NCI-H1694 (cell line): Measurements from ENCODE around the gene MYBPC3.

Experiments used
- DNase-seq: peaks from one replicate; lab custom pipeline; 2025; lab: John Stamatoyannopoulos, UW

Gene MYBPC3

DNA sequence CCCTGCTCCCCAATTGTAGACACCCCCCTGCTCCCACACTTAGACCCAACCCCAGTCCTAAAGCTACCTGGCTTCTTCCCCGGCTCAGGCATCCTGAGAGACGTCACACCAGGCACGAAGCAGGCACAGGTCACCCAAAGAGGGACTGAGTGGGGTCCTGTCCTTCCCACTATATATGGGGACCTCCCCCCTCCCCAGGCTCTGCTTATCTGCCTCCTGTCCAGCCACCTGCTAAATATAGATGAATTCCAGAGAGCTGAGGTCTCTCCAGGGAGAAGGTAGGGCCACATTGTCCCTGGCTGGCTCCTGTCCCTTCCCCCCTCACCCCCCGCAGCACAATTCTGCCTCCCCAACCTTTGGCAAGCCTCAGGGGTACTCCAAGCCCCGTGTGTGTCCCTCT, at the start of gene MYBPC3:
MYBPC3 (minus strand) TSS at position 147 of the 400 bp plus-strand sequence; CDS start at position 92, 55 bp downstream.
- DNase-seq: no peak

DNA sequence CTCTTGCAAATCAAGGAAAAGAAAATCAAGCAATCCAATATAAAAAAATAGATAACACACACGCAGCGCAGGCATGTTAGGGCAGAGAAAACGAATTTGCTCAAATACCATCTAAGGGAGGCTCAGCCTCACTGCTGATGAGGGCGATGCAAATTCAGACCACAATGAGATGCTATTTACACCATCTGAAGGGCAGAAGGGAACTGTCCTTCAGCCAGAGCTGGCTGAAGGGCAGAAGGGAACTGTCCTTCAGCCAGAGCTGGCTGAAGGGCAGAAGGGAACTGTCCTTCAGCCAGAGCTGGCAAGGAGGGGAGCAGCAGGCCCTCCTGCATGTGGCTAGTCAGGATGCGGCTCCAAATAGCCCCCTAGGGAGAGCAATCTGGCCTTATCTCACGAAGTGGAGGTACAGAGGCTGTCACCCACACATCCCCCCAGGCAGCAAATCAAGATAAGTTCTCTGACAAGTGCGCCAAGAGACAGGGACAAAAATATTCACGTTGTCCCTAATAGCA, 48.3 kb upstream of the MYBPC3 start:
- DNase-seq: no peak

- no peak for DNase-seq
These were observed 47.6 kb upstream of the MYBPC3 start for GRCh38 chr11:47399860-47400767.

DNA sequence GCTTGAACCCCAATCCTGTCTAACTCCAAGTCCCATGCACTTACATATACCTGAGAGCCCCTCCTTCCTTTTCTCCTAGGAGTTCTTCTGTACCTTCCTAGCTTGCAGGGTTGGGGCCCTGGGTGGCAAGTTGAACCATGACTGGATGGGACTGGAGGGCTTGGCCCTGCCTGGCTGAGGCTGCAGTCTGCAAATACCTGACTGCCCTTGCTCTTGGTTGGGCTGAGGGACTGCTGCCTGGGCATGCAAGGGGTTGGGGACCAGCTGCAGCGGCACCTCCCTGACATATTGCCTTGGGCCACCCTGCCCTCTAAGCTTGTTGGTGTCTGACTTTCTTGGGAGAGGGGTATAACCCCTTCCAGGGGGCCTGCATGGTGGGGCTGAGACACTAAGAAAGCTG, 46.0 kb upstream of the MYBPC3 start:
- DNase-seq: no peak

DNA sequence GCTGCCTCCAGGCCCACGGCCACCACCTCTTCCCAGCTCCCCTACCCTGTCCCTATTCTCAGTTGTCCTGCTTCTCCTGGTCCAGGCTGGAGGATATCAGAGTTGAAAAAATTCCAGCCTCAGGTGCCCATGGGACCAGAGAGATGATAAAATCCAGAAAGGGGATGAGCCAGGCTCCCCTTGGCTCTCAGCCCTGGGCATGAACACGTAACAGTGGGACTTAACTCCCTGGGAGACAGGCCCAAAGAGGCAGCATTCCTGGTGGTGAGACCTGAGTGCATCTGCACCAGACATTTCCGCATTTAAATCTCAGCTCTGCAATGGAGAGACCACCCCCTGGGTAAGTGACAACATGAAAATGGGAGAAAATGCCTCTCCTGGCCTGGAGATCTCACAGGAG, 45.5 kb upstream of the MYBPC3 start:
- no peak for DNase-seq

- no peak for DNase-seq
These were observed 43.5 kb upstream of the MYBPC3 start for GRCh38 chr11:47396049-47396320.

- no peak for DNase-seq
These were observed 42.9 kb upstream of the MYBPC3 start for GRCh38 chr11:47395223-47396048.

GRCh38 chr11:47394322-47395222, 42.1 kb upstream of the MYBPC3 start:
- no peak for DNase-seq

GRCh38 chr11:47394050-47394321, 41.5 kb upstream of the MYBPC3 start:
- DNase-seq: no peak

DNA sequence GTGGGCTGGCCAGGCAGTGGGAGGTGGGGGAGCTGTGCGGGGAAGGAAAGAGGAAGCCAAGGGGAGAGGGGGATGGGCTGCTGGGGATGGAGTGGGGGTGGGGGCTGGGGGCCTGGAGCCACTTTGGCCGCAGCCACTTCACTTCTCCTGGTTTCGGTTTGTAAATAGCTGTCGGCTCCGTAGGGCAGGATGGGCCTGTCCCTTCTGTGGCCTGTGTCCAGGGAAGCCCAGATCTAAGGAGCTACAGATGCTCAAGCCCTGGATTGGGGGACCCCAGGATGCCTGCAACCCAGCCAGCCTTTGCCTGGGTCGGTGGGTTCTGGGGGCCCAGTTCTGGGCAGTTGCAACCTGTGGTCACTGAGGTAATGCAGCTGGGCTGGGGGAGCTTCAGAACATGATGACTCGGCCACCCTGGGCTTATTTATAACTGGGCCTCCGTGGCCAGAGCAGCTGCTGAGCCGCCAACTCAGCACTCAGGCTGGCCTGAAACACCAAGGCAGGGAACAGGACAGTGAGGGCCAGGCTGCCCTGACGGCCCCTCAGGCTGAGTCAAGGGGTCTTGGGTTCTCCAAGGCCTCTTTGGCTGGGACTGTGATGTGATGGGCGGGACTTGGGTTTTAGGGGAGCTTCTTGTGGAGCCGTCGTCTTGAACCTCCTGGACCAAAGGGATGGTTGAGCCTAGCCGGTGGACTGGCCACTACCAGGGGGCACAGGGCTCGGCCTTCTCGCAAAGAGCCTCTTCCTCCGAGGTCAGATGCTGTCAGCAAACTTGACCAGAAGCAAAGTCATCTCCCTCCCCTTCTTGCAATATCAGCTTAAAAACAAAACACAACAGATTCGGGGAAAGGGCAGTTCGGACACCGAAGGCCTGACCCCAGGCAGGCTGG, 40.9 kb upstream of the MYBPC3 start:
- DNase-seq: no peak

DNA sequence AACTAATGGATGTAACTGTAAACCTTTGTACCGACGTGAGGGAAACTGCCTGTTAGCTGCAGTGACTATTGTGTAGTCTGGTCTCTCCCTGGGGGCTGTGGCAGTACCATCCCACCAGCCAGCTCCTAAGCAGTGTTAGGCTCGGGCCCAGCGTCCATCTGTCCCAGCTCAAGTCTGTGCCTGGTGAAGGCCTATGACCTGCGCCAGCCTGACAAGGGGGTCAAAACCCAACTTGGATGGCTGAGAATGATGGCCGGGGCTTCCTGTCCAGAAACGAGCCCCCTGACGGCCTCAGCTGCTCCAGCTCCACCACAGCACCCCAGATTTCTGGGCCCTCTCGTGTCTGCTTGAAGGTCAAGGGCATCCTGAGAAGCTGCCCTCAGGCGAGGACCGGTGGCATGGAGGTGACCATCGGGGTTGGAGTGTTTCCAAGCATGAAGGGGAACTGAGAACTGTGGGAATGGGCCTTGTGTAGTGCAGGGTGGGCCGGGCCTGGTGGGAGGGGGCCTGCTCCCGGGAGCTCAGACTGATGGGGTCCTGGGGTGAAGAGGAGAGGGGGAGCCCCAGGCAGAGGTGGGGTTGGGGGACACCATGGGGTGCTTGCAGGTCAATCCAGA, 40.2 kb upstream of the MYBPC3 start:
- DNase-seq: no peak

DNA sequence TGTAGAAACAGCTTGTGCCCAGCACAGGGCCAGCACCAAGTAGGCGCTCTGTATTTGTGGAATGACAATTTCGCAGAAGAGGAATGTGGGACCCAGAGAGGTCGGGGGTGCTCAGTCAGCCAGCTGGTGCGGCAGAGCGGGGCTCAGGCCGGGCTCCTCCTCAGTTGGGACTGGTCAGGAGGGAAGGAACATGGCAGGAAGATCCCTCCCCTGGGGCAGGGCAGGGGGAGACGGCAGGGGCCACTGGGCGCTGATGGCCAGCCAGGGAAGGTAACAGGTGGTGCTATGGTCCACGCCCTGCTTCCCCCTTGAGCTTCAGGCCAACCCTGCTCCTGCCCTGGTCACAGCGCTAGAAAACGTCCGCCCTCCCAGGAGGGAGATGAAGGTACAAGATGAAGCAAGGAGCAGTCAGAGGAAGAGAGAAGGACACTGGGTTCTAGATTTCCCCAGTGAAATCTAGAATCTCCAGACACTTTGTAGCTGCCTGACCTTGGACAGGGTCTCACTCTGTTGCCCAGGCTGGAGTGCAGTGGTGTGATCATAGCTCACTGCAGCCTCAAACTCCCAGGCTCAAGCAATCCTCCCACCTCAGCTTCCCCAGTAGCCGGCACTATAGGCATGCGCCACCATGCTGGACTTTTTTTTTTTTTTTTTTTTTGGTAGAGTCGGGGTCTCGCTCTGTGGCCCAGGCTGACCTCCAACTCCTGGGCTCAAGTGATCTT, 39.4 kb upstream of the MYBPC3 start:
- no peak for DNase-seq

DNA sequence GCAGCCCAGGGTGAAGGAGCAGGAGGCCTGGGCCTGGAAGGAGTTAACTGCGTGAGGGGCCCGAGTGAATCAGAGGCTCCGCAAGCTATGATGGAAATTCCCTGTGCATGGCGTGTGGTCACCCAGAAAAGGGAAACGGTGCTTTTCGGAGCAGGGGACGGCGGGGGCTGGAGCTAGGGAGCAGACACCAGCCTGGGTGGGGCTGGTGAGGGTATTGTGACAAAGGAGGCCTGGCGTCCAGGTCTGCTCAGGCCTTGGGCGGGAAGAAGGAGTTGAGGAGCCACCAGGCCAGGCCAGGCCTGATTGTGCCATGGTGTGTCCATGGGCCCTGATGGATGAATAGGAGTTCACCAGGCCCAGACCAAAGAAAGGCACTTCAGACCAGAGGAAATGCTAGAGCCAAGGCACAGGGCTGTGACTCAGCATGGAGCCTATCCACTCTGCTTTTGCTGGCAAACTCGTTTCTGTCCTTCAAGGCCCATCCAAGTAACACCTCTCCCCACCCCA, 38.6 kb upstream of the MYBPC3 start:
- DNase-seq: no peak

DNA sequence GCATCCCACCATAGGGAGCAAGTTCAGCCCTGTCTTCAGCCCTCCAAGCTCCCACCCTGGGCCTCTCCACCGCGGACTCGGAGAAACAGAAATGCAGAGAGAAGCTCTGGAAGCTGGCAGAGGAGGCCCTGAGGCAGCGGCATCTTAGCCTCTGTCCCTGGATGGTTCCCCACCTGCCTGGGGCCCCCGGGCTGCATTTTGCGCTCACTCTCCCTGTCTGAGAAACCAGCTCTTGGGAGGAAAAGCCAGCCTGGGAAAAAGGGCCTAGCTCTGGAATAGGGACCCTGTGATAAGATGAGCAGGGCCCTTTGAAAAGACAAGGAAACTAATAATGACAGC, 37.9 kb upstream of the MYBPC3 start:
- DNase-seq: no peak

DNA sequence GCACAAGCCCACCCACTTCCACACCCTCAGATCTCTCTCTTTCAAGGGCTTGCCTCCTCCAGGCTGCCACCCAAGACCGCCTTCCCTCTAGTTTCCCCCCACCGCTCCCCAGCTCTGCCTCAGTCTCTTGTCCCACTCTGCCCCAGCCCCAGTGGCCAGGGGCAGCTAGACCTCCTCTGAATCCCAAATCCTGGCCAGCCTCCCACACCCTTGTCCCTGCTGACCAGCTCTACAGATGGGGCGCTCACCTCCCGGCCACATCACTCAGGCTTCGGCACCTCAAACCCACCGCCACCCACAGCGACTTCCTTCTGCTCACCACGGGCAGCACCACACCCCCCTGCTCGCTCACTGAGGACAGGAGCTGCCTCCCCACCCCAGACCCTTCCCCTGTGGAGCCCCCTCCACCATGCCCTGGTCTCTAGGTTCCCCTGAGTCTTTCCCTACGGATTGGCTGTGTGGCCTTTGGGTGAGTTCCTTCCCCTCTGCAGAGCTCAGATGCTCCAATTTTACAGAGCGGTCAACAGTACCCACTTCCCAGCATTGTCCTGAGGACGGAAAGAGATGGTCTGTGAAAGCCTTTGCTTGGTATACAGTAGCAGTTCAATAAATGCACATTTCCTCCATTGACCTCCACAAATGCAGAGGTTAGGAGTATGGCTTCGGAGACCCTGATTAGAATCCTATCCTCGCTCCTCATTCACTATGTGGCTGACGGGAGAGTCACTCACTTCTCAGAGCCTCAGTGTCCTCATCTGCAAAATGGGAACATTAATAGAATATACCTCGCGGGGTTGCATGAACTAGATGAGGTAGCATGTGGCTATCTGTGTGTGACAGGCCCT, 37.3 kb upstream of the MYBPC3 start:
- no peak for DNase-seq

GRCh38 chr11:47388697-47389576, 36.4 kb upstream of the MYBPC3 start:
- DNase-seq: no peak

DNA sequence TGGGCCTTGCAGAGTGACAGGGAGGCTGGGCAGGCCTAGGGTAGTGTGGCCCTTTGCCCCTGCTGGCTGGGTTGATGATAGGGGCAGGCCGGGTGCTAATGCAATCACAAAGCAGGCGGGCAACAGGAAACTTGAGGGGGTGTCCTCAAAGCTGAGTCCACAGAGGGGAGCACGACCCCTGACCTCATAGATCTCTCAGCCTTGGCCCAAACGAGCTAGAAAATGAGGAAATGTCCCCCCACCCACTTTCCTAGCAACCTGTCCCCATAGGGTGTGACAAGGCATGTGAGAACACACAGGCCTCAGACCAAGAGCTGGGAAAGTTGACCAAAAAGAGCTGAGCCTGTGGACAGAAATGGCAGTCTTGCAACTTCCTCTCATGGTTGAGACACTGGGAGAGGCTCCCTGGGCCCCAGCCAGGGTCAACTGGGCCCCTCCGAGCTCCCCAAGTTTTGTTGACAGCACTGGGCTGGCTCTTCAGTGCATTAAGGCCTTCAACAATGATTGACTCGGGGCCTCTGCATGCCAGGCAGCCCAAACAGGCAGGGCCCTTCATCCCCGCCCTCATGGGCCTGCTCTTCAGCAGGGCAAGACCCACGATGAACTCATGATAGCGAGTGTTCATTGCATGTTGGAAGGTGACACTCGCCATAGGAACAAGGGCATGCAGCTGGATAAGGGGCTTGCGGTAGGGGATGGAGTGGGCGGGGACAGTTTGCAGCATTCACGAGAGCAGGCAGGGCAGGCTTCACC, 35.6 kb upstream of the MYBPC3 start:
- DNase-seq: no peak
